ENCODE results near the gene PPIL3. TPM values are rescaled to one million over a fixed set of nuclear protein-coding genes. Genes with fewer than 3 reads are reported as not detected.

Gene PPIL3
- polyA plus RNA-seq, 1 donor (not counting 4 experiments of a cell fraction or from before 2014, with no cell fraction given) = 84.0 TPM

GRCh38 chr2:200860092-200860795 lies 28.6 kb downstream of the PPIL3 start:
- Histone ChIP-seq H3K79me2 (ENCODE audit: control insufficient read depth, insufficient read depth, low read length) (peaks cover 76% of the 10 kb centered on the region), H4K20me1 (ENCODE audit: control insufficient read depth, extremely low read depth, insufficient read depth, low read length) (no peaks in the 10 kb centered on the region), H3K9me1 (ENCODE audit: control insufficient read depth, extremely low read depth, insufficient read depth, low read length) (no peaks in the 10 kb centered on the region), H3K4me2 (ENCODE audit: control insufficient read depth, extremely low read depth, insufficient read depth, low read depth, low read length) (peak overlapping the region; percentile 83), H3K4me3 (ENCODE audit: control insufficient read depth in 2 of 3, extremely low read depth in 1 of 3, insufficient read depth in 2 of 3, low read depth in 1 of 3, low read length in 3 of 3) (peak overlapping the region in 2 of 3 experiments; percentile 38 to 92), H3K4me1 (ENCODE audit: control insufficient read depth, extremely low read depth, insufficient read depth, low read length) (peaks cover 20% of the 10 kb centered on the region), H3K27ac (ENCODE audit: control insufficient read depth, insufficient read depth, low read length) (peak overlapping the region; percentile 29), H2AFZ (ENCODE audit: control insufficient read depth, low read length) (no peak overlapping the region), H3K27me3 (ENCODE audit: control insufficient read depth, extremely low read depth, insufficient read depth, low read length) (no peaks in the 10 kb centered on the region), H3K9ac (ENCODE audit: control insufficient read depth, extremely low read depth, insufficient read depth, low read length) (peak overlapping the region; percentile 16), H3K36me3 (ENCODE audit: control insufficient read depth in 2 of 2, extremely low read depth in 1 of 2, insufficient read depth in 2 of 2, low read length in 2 of 2) (peaks cover 16 to 42% of the 10 kb centered on the region in 2 experiments), H3K9me3 (ENCODE audit: control insufficient read depth, low read depth, low read length) (no peaks in the 10 kb centered on the region)
- no peak for FAIRE-seq
- dilution Hi-C loops (cut with MboI; ENCODE audit: extremely low pct_ligation_motif_present, low sequenced_read_pairs) = no loop called here
- TF ChIP-seq CTCF (optimal IDR thresholded peaks at IDR 0.05 in 1 of 3, IDR thresholded peaks at IDR 0.05 in 1 of 3, conservative IDR thresholded peaks at IDR 0.05 in 1 of 3; ENCODE audit: extremely low read depth in 1 of 3, insufficient read depth in 2 of 3, low read length in 3 of 3) (no peak), EZH2 (IDR thresholded peaks at IDR 0.05; ENCODE audit: low read length) (no peak)
- DNase-seq (ENCODE audit: low read depth, low spot score) = no peak

- no peak for DNase-seq (ENCODE audit: low read depth, low spot score)
- Histone ChIP-seq H3K4me3 (ENCODE audit: control insufficient read depth in 2 of 3, extremely low read depth in 1 of 3, insufficient read depth in 2 of 3, low read depth in 1 of 3, low read length in 3 of 3) (no peak overlapping the region), H4K20me1 (ENCODE audit: control insufficient read depth, extremely low read depth, insufficient read depth, low read length) (no peaks in the 10 kb centered on the region), H3K27me3 (ENCODE audit: control insufficient read depth, extremely low read depth, insufficient read depth, low read length) (no peaks in the 10 kb centered on the region), H3K9ac (ENCODE audit: control insufficient read depth, extremely low read depth, insufficient read depth, low read length) (no peak overlapping the region), H3K4me1 (ENCODE audit: control insufficient read depth, extremely low read depth, insufficient read depth, low read length) (peaks cover 18% of the 10 kb centered on the region), H3K4me2 (ENCODE audit: control insufficient read depth, extremely low read depth, insufficient read depth, low read depth, low read length) (no peak overlapping the region), H3K9me1 (ENCODE audit: control insufficient read depth, extremely low read depth, insufficient read depth, low read length) (no peaks in the 10 kb centered on the region), H3K36me3 (ENCODE audit: control insufficient read depth in 2 of 2, extremely low read depth in 1 of 2, insufficient read depth in 2 of 2, low read length in 2 of 2) (peaks cover 25 to 57% of the 10 kb centered on the region in 2 experiments), H3K27ac (ENCODE audit: control insufficient read depth, insufficient read depth, low read length) (no peak overlapping the region), H3K79me2 (ENCODE audit: control insufficient read depth, insufficient read depth, low read length) (peaks cover 49% of the 10 kb centered on the region), H2AFZ (ENCODE audit: control insufficient read depth, low read length) (no peak overlapping the region), H3K9me3 (ENCODE audit: control insufficient read depth, low read depth, low read length) (no peaks in the 10 kb centered on the region)
- no peak for FAIRE-seq
- dilution Hi-C loops (cut with MboI; ENCODE audit: extremely low pct_ligation_motif_present, low sequenced_read_pairs) = no loop called here
- TF ChIP-seq EZH2 (IDR thresholded peaks at IDR 0.05; ENCODE audit: low read length) (no peak), CTCF (optimal IDR thresholded peaks at IDR 0.05 in 1 of 3, IDR thresholded peaks at IDR 0.05 in 1 of 3, conservative IDR thresholded peaks at IDR 0.05 in 1 of 3; ENCODE audit: extremely low read depth in 1 of 3, insufficient read depth in 2 of 3, low read length in 3 of 3) (no peak)
Observed at GRCh38 chr2:200856806-200857205, 32.1 kb downstream of the PPIL3 start.
